ENCODE results near the gene OTUB2.
A peak's percentile ranks its signal among the peaks of the same experiment; 100 is the strongest.

The OTUB2 gene

DNA sequence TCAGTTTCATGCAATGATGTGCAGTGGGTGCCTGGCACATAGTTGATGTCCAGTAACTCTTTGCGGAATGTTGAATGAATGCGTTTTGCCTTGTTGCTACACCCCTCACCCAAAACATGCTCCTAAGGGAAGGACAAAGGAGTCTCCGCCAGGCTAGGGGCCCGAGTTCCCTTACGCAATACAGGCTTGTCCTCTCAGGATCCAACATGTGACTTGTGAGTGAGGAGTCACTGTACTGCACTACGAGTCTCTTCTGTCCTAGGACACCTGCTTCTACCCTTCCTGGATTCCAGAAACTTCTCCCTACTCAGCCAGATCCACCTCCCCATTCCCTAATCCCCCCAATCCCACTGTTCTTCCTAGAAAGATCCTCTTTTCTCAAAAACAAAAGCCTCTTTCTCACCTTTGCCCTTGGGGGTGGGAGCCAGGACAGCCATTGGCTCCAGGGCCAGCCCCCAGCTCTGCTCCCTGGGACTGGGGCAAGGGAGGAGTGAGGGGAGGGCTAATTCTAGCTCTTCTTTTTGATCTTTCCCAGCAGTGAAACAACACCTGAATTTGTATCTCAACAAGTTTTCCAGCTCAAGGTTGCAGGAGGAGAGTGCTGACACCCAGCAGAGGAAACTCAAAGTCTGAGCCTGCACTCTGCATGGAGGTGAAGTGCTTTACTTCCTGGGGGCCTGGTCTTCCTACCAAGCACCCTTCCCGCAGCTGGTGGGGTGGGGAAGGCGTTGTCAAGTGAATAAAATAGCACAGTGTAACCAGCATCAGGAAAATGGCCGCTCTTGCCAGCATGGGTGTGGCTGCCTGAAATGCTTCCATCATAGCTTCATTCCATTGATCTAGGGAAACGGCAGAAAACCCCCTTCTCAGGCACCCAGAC, 3.4 kb upstream of the OTUB2 start:
- no peak for DNase-seq

DNA sequence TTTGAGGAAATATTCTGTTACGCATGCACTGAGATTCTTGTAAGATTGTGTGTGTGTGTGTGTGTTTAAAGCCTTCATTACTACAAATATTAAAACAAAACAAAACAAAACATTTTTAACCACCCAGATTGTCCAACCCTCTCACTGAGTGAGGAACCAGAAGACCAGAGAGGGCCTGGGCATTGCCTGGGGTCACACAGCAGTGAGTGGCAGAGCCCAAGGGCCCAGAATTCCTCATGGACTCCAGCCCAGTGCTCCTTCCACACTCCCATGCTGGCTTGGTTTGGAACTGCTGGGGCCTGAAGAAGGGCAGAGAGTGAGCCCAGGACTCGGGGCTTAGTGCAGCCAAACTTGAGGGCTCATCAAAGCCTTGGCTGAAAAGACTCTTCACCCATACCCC, 1.6 kb upstream of the OTUB2 start:
- DNase-seq = no peak

DNA sequence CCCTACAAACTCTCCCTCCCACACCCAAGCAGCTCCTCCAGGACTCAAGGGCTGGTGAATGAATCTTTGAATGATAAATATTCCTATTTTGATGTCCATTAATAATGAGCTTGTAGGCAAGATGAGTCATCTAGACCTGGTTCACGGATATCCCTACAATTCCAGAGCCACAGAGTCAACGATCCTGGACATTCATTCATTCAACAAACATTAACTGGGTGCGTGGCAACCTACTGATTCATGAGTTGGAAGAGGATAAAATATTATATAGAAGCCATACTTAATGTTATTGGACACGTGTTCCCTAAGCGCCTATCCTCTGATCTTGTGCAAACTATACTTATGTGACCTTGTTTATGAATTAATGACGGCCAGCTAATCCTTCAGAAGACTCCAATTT, 420 bp upstream of the OTUB2 start:
- no peak for DNase-seq

DNA sequence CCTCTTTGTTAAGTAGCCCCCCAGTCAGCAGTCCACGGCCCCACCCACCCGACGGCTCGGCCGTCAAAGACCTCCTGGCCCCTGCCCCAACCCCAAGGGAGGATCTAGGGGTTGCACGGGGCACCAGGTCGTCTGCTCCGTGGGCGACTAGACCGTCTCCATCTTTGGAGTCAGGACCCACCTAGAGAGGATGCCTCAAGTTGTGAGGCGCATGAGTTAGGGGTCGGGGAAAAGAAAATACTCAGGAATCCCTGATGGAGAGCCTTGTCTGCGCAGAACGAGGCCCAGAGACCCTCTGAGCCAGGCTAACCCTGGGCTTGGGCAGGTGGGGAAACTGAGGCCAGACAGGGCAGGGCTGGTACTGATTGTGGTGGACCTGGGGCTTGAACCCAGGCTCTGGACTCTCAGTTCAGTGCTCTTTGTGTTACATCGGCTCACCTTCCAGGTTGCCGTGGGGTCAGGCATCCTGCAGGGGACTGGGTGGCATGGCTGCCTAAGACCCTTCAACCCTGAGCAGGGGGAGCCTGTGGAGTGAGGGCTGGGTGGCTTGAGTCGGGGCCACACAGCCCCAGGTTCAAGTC, 839 bp downstream of the OTUB2 start:
- DNase-seq = no peak

DNA sequence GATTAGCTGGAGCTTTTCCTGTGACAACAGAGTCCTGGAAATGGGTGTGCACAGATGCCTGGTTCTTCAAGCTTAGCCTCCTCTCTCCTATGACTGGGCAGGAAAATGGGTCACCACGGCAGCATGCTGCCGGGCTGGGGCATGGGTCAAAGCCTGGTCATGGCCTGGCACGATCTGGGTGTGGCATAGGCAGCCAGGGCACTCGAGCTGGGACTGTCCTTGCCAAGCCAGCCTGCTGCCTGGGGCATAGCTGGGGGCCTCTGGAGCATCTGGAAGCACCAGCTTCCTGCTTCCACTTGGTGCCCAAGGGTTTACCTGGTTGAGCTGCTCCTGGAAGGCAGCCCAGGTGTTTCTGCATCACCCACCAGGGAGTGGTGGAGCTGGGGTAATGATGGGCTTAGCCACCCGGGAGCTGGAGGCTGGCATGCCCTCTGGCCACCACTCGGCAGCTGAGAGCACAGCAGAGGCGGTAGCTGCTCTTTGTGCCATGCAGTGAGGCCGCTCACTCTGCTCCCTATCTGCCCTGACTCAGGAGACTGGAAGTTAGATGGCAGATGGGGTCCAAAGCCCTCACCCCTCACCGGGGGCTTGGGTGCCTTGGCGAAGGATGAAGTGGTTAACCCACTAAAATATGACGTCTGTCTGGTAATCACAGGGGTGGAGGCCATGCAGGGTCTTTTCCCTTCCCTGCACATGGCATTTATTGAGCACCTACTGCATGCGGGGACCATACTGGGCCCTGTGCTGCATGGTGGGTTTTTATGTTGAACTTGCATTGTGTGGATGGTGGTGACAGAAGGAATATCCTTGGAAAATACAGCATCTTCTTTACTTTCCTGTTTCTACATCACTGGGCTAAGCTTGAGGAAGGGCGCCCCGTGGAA, 1.7 kb downstream of the OTUB2 start:
- DNase-seq = no peak

DNA sequence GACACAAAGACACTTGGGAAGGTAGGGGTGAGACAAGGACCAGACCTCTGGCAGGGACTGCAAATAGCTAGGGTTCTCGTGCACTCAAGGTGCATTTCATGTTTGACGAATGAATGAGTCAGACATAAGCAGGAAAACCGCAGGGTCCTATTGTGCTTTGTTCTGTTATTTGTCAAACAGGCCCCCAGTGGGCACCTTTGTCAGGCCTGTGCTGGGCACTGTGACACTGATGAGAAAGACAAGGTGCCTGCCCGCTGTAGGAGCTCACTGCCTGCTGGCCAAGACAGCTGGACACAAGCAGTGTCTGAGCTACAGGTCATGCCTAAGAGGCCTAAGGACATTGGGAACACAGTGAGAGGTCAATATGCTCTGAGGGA, 2.3 kb downstream of the OTUB2 start:
- DNase-seq = no peak

DNA sequence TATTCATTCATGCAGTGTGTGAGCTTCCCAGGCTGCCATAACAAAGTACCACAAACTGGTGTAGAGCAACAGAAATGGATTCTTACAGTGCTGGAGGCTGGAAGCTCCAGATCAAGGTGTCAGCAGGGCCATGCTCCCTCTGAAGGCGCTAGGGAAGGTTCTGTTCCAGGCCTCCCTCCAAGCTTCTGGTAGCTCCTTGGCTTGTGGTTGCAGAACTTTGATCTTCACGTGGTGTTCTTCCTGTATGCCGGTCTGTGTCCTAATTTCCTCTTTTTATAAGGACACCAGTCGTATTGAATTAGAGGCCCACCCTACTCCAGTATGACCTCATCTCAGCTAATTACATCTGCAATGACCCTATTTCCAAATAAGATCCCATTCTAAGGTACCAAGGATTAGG, 3.1 kb downstream of the OTUB2 start:
- DNase-seq = no peak

DNA sequence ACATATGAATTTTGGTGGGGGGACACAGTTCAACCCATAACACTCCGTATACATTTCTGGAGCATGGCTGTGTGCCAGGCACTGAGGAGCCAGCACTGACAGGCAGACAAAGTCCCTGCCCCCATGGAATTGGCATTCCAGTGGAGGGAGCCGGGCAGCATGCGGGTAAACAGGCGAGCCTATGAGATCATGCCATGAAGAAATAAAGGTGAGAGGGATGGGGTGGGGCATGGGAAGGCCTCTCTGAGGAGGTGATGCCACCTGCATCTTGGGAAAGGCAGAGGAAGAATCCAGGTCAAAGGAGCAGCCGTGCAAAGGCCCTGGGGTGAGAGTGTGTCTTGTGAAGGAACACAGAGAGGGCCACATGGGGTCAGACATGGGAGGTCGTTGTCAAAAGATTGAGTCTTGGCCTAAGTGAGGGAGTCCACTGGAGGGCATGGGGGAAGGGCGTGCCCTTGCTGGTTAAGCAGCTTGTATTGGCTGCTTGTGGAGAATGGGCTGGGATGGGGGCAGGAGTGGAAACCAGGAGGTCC, 3.6 kb downstream of the OTUB2 start:
- DNase-seq = no peak

DNA sequence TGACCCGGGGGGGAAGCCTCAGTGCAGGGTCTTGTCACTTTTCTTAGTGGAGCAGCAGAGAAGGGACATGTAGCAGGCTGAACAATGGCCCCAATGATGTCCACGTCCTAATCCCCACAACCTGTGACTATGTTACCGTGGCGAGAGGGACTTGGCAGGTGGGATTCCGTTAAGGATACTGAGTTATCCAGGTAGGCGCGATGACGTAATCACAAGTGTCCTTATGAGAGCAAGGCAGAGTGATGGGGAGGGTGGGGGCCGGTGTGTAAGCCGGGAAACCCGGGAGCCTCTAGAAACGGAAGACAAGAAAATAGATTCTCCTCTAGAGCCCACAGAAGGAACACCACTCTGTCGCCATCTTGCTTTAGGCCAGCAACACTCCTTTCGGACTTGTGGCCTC, 4.4 kb downstream of the OTUB2 start:
- no peak for DNase-seq

DNA sequence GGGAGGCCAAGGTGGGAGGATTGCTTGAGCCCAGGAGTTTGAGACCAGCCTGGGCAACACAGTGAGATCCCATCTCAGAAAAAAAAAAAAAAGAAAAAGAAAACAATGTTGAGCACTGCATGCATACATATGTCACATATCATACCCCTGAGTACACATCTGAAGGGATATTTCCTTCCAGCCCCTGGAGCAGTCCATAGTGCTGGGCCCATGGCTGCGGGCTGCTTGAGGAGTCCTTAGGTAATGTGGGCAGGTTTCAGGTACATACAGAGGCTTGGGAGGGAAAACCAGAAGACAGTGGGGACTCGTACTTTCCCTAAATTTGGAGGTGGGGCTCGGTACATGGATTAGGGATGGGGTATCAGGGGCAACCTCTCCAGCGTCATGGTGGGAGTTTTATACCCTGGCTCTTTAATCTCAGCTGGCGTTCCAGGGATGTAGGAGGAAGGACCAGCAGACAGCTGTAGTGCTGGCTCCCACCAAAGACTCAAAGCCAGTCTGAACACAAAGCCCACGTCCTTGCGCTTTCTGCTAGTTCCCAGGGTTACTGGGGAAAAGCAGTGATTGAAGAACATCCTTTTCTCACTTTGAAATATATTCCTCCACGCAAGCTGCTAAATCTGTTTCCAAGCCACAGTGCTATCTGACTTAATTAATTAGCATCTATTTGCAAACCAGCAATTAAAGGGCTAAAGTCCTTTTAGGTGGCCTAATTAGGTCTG, 5.2 kb downstream of the OTUB2 start:
- no peak for DNase-seq

DNA sequence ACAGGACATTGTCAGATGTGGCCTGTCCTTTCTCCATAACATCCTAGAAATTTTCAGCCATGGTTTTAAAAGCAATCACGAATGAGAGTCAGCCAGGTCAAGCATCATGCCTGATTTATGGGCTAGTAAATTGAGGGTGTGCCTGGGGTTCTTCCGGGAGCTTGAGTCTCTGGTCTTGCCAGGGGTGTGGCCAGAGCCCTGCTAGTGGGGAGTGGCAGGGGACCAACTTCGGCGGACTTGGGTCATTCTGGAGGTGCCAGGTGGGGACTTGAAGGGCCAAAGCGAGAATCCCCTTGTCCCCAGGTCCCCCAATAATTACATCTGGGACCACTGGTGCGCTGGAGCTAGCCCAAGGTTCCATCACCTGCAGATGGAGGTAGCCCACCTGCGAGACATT, 5.7 kb downstream of the OTUB2 start:
- no peak for DNase-seq

DNA sequence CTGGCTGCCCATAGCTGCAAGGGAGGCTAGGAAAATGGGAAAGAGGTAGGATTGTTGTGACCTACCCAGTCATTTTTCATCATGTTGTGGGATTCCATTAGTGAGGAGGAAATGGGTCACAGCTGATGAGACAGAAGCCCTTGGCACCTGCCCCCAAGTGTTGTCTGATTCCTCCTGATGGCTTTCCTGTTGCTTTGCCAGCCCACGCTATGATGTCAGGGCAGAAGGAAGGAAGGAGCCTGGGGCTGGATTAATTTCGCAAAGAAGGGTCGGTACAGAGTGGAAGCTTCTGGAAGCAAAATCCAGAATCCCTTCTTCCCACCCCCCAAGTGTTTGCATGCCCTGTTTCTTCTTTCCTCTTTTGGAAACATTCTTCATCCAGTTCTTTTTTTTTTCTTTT, 8.7 kb downstream of the OTUB2 start:
- DNase-seq = no peak

DNA sequence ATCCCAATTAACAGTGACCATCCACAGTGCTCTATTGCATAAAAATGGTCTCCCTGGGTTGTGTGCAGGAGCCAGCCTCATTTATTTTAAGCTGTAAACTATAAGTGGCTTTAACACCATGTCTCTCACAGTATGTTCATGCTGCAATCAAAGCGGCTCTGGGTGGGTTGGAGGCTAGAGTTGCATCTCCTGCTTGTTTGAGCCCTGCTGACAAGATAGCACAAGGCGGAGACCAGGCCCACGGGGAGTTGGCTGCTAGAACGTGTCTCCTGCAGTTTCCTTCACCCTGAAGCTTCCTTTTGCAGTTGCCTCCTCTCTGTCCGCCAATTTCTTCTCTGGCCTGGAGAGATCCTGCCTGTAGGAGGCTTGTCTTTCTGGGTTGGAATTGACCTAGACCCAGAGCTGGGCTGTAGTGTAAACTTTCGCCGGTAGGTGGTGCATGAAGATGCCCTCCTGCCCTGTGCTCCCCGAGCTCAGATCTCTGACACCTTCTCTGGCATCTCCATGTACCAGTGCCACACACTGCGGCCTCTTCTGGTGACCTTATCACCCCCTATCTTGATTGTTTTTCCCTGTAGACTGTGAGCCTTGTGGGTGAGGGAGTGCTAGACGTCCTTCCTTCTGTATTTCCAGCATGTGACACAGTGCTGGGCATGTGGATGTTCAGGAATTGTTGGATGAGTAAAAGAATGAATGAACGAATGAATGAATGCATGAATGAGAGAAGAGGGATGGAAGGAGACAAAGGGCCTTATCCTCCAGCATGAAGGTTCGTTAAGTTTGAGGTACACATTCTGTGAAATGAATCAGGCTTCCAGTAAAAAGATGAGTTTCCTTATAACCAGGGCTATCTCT, 10.4 kb downstream of the OTUB2 start:
- DNase-seq = peak; percentile 38 to 65 (median 56)

DNA sequence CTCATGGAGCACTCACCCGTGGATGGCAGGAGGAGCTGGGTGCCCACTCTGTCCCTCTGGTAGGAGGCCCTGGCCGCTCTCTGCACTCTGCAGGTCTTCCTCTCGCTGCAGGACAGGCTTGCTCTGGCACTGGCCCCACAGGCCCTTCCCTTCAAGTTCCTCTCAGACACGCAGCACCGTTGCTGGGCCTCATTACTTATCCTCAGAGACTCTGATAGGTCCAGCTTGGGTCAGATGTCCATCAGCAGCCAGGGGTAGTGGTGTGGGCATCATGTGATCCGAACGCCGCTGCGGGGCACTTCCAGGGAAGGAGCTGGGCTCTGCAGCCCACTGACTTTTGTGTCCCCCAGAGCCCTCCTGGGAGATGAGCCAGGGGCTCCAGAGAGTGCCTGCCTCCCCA, 11.8 kb downstream of the OTUB2 start:
- DNase-seq = no peak

DNA sequence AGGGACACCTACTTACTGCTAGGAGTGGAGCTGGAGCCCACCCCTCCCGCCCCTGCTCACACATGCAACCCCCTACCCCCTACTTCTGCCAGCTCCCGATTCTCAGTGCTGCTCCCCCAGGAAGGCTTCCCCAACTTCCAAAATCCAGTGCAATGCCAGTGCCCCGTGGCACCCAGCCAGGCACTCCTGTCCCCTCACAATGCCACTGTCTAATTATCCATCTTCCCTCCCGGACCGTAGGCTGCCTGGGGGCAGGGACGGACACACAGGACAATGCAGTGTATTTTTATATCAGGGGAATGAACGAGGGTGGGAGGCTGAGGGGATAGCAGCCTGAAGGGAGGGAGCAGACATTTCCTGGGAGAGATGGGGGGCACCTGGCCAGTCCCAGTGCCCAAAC, 12.4 kb downstream of the OTUB2 start:
- no peak for DNase-seq

DNA sequence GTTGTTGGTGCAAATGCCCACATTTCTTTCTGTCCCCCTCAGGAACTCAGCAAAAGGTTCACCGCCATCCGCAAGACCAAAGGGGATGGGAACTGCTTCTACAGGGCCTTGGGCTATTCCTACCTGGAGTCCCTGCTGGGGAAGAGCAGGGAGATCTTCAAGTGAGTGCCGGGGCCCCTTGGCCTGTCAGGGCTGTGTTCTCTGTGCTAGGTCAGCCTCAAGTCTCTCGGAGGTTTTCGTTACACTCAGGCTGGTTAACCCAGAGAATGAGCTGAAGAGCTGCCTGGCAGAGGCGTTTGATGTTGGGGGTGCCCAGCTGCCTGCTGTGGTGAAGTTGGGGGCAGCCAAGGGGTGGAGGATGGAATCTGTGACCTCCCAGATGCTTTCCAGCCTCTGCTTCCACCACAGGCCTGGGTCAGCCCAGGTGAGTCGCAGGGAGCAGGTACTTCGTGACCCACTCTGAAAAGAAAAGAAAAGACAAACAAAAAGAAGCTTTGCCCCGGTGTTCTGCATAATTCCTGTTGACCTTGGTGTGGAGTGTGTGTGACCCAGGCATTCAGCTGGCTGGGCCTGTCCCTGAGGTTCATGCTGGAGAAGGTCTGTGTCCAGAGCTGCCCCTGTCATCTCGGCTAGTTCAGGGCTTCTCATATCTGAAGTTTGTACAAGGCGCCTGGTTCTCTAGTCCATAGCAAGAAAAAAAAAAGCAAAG, 12.9 kb downstream of the OTUB2 start:
- DNase-seq = no peak

DNA sequence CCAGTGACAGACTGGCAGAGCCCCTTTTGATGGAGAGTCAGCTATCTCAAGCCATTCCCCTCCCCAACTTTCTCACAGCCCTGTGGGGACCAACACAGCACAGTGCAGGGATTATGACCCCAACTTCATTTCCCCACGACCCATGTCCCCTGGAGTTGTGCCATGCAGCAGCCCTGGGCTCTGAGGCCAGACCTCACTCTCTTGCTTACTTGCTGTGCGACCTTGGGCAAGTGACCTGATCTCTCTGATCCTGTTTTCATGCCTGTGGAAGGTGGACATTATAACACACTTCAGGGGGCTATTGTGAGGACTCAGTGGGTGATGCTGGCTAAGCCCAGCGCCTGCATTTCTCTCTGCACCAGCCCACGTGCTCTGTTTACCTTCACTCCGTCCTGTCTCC, 14.1 kb downstream of the OTUB2 start:
- no peak for DNase-seq

DNA sequence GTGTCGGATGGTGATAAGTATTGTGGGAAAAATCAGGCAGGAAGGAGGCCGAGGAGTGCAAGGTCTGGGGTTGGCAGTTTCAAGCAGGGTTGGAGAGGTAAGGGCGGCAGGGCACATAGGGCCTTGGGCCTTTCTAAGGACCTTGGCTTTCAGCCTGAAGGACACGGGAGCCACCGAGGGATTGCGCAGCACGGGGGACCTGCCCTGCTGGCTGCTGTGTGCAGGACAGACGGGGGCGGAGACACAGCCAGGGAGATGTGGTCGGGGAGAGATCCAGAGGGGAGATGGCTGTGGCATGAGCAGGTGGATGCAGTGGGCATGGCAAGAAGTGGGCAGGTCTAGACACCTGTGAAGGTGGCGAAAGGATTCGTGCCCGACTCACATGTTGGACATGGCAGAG, 14.7 kb downstream of the OTUB2 start:
- DNase-seq = no peak

DNA sequence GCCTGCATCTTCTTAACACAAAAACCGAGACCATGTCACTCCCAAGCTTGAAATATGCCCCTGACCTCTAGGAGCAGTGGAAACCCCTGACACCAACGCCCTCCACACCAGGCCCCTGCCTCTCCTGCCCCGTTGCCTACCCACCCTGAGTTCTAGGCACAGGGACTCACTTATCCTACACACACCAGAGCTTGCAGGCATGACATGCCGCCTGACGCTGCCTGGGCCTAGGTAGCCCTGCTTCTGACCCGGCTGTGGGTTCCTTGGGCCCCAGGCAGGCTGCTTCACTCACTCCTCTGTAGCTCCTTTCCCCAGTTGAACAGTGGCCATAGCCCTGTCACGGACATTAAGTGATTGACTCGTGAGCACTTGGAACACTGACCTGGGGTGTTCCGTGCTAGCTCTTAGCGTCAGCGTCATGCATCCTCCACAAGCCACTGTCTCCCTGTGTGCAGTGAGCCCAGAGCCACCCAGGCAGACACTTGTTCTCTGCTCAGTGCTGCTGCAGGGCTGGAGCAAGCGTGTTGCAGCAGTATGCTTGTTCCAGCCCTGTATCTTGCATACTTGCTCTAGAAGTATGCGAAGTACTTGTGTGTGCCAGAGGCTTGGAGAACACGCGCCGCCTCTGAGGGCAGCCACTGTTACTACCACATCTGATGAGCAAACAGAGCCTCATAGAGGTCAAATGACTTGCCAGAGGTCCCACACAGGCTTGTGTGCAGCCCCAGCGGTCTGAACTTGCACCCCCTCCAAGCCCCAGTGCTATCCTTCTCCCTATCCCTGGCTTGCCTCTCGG, 15.6 kb downstream of the OTUB2 start:
- no peak for DNase-seq

DNA sequence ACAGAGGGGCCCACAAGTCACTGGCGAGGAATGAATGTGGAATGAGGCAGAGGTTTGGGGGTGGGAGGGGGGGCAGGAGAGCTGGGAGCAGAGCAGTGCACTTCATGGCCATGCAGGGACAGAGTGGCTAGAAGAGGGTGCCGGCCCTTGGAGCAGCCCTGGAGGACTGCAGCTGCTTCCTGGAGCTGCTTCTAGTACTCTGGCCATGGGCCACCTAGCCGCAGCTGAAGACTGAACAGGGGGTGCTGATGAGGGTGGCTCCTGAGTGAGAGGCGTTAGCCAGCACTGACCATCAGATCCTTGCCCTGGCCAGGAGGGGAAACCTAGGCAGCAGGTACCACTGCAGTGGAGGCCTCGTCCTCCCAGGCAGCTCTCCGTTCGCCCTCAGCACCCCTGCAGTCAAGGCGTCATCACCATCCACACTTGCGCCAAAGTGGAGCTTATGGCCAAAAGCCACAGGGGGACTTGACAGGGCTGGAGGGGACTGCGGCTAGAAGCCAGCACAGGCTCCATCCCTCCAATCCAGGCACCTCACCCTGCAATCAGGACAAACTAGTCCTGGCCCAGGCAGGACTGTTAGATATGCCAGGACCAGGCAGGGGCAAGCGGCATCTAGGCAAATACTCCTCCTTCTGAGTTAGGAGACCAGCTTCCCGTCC, 16.4 kb downstream of the OTUB2 start:
- DNase-seq = no peak

Data from activated naive CD4-positive, alpha-beta T cell (primary cell).